ENCODE results near the gene ZER1. TPM values are rescaled to one million over a fixed set of nuclear protein-coding genes. Genes with fewer than 3 reads are reported as not detected.

Gene ZER1
- polyA plus RNA-seq, 1 donor from 2014 or later: 30.6 TPM

DNA sequence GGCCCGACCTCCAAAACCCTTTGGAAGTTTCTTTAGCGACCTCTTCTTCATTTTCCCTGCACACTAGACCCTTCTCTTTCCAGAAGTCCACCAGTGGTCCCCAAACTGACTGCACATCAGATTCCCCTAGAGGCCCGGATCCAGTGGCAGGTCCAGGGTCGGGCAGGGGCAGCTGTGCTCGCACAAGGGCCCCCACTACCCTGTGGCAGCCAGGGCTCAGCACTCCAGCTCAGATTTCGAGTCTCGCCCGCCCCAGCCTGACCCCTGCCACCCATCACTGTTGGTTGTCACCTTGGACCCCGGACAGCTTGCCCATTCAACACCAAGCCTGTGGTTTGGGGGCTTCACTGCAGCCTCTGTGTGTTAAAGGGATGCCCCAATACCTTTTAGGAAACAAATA is 40.0 kb downstream of the ZER1 start:
- Histone ChIP-seq H3K9ac (ENCODE audit: low read length) (no peak overlapping the region), H3K4me2 (ENCODE audit: low read length) (no peak overlapping the region), H3K27me3 (ENCODE audit: insufficient read depth, low read depth, low read length) (no peaks in the 10 kb centered on the region), H3K9me2 (ENCODE audit: insufficient read depth, low read length) (no peaks in the 10 kb centered on the region), H3K27ac (ENCODE audit: low read length) (no peak overlapping the region), H3K9me3 (ENCODE audit: low read length) (no peaks in the 10 kb centered on the region), H3K79me2 (replicated peaks; ENCODE audit: insufficient read depth, low read length) (no peaks in the 10 kb centered on the region), H2AFZ (ENCODE audit: low read depth, low read length) (no peak overlapping the region), H4K20me1 (ENCODE audit: insufficient read depth) (no peaks in the 10 kb centered on the region), H3K36me3 (ENCODE audit: insufficient read depth, low read length) (no peaks in the 10 kb centered on the region), H3K4me3 (ENCODE audit: low read length) (no peak overlapping the region), H3F3A (ENCODE audit: insufficient read depth, low read length, poor library complexity, severe bottlenecking) (no peaks in the 10 kb centered on the region)
- TF ChIP-seq SMC3 (conservative IDR thresholded peaks at IDR 0.05; ENCODE audit: poor library complexity) (no peak), MXI1 (conservative IDR thresholded peaks at IDR 0.05; ENCODE audit: poor library complexity, severe bottlenecking) (no peak), POLR2AphosphoS5 (IDR thresholded peaks at IDR 0.05) (no peak), TAF1 (IDR thresholded peaks at IDR 0.05; ENCODE audit: low read depth) (no peak), RAD21 (conservative IDR thresholded peaks at IDR 0.05) (no peak), EZH2 (IDR thresholded peaks at IDR 0.05; ENCODE audit: borderline replicate concordance, insufficient read depth, low read length, poor library complexity, severe bottlenecking) (no peak), EP300 (conservative IDR thresholded peaks at IDR 0.05; ENCODE audit: poor library complexity, severe bottlenecking) (no peak)
- TF ChIP-seq, protein P1, sequence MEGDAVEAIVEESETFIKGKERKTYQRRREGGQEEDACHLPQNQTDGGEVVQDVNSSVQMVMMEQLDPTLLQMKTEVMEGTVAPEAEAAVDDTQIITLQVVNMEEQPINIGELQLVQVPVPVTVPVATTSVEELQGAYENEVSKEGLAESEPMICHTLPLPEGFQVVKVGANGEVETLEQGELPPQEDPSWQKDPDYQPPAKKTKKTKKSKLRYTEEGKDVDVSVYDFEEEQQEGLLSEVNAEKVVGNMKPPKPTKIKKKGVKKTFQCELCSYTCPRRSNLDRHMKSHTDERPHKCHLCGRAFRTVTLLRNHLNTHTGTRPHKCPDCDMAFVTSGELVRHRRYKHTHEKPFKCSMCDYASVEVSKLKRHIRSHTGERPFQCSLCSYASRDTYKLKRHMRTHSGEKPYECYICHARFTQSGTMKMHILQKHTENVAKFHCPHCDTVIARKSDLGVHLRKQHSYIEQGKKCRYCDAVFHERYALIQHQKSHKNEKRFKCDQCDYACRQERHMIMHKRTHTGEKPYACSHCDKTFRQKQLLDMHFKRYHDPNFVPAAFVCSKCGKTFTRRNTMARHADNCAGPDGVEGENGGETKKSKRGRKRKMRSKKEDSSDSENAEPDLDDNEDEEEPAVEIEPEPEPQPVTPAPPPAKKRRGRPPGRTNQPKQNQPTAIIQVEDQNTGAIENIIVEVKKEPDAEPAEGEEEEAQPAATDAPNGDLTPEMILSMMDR (IDR thresholded peaks at IDR 0.05; ENCODE audit: poor library complexity, severe bottlenecking): no peak
- TF ChIP-seq, protein P2, sequence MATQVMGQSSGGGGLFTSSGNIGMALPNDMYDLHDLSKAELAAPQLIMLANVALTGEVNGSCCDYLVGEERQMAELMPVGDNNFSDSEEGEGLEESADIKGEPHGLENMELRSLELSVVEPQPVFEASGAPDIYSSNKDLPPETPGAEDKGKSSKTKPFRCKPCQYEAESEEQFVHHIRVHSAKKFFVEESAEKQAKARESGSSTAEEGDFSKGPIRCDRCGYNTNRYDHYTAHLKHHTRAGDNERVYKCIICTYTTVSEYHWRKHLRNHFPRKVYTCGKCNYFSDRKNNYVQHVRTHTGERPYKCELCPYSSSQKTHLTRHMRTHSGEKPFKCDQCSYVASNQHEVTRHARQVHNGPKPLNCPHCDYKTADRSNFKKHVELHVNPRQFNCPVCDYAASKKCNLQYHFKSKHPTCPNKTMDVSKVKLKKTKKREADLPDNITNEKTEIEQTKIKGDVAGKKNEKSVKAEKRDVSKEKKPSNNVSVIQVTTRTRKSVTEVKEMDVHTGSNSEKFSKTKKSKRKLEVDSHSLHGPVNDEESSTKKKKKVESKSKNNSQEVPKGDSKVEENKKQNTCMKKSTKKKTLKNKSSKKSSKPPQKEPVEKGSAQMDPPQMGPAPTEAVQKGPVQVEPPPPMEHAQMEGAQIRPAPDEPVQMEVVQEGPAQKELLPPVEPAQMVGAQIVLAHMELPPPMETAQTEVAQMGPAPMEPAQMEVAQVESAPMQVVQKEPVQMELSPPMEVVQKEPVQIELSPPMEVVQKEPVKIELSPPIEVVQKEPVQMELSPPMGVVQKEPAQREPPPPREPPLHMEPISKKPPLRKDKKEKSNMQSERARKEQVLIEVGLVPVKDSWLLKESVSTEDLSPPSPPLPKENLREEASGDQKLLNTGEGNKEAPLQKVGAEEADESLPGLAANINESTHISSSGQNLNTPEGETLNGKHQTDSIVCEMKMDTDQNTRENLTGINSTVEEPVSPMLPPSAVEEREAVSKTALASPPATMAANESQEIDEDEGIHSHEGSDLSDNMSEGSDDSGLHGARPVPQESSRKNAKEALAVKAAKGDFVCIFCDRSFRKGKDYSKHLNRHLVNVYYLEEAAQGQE (IDR thresholded peaks at IDR 0.05; ENCODE audit: borderline replicate concordance): no peak

DNA sequence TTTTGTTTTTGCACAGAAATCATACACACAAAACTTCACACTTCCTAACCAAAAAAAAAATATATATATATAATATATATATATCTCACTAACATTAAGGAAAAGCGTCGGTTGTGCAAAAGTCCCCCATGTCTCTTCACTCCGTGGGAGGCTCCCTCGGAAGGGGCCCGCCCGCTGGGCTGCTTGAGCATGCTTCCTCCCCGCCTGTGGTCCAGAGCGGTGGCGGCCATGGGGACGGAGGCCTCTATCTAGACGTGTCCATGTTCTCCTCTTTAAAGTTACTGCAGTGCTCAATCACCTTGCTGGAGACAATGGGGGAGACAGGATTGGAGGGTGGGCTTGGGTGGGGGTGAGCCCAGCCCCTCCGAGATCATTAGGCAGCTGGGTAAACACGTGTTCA is 40.6 kb downstream of the ZER1 start:
- Histone ChIP-seq H3K27ac (ENCODE audit: low read length) (no peak overlapping the region), H2AFZ (ENCODE audit: low read depth, low read length) (no peak overlapping the region), H3F3A (ENCODE audit: insufficient read depth, low read length, poor library complexity, severe bottlenecking) (no peaks in the 10 kb centered on the region), H3K4me3 (ENCODE audit: low read length) (no peak overlapping the region), H3K4me2 (ENCODE audit: low read length) (no peak overlapping the region), H3K27me3 (ENCODE audit: insufficient read depth, low read depth, low read length) (no peaks in the 10 kb centered on the region), H3K9ac (ENCODE audit: low read length) (no peak overlapping the region), H3K79me2 (replicated peaks; ENCODE audit: insufficient read depth, low read length) (no peaks in the 10 kb centered on the region), H3K36me3 (ENCODE audit: insufficient read depth, low read length) (no peaks in the 10 kb centered on the region), H4K20me1 (ENCODE audit: insufficient read depth) (no peaks in the 10 kb centered on the region), H3K9me3 (ENCODE audit: low read length) (no peaks in the 10 kb centered on the region), H3K9me2 (ENCODE audit: insufficient read depth, low read length) (no peaks in the 10 kb centered on the region)
- TF ChIP-seq RAD21 (conservative IDR thresholded peaks at IDR 0.05): no peak
- no peak for TF ChIP-seq EZH2 (IDR thresholded peaks at IDR 0.05; ENCODE audit: borderline replicate concordance, insufficient read depth, low read length, poor library complexity, severe bottlenecking)
- TF ChIP-seq TAF1 (IDR thresholded peaks at IDR 0.05; ENCODE audit: low read depth): no peak
- TF ChIP-seq POLR2AphosphoS5 (IDR thresholded peaks at IDR 0.05): no peak
- no peak for TF ChIP-seq MXI1 (conservative IDR thresholded peaks at IDR 0.05; ENCODE audit: poor library complexity, severe bottlenecking)
- no peak for TF ChIP-seq SMC3 (conservative IDR thresholded peaks at IDR 0.05; ENCODE audit: poor library complexity)
- TF ChIP-seq, protein P2 (IDR thresholded peaks at IDR 0.05; ENCODE audit: borderline replicate concordance): no peak
- TF ChIP-seq, protein P1 (IDR thresholded peaks at IDR 0.05; ENCODE audit: poor library complexity, severe bottlenecking): no peak
- no peak for TF ChIP-seq EP300 (conservative IDR thresholded peaks at IDR 0.05; ENCODE audit: poor library complexity, severe bottlenecking)

Data from neural cell (in vitro differentiated cells).